ENCODE measurements around the gene NKG7.
"Not testable (repeated sequence)": the region's sequence is repeated elsewhere in the genome, so short reads cannot be mapped to it uniquely, and the experiment has no call there.

Gene NKG7, protein sequence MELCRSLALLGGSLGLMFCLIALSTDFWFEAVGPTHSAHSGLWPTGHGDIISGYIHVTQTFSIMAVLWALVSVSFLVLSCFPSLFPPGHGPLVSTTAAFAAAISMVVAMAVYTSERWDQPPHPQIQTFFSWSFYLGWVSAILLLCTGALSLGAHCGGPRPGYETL

DNA sequence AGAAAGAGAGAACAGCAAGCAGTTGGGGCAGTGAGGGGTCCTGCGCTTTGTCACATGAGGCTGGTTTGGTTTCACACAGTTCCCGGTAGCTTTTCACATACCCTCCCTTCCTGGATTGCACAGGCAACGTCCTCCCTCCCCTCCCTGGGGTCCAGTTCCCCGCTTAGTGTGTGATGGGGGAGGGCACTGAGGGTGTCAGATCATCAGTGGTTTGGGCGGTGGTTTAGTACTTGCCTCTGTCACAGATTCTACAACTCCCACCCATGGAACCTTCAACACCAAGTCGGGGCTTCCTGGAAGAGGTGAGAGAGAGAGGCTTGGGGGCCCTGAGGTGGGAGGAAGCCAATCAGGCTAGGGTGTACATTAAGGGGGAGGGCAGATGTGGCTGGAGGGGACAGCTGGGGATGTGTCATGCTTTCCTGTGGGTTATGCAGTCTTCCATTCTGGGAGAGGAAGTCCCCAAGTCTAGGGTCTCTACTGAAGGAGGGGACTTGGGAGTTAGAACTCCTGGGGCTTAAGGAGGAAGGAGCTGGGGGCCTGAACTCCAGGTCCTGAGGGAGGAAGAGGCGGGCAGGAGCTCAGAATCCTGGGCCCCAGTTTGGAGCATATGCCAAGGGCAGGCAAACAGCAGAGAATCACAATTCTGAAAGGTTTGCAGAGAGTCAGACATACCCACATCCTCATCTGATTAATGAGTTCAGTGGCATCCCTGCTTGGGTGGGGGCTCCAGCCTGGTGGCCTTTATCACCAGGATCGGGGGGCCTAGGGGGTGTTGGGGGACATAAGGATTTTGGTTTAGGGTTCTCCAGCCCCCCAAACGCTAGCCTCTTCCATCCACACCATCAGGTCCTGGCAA is at the start of gene NKG7:
Gene NKG7 (minus strand): TSS at position 6 of the 856 bp plus-strand sequence. CDS start 119 bp downstream, outside the sequence.
- FAIRE-seq (no peak), DNase-seq (ENCODE audit: insufficient read length, low spot score) (no peak)
- TF ChIP-seq POLR2A (IDR thresholded peaks at IDR 0.05; ENCODE audit: low read depth, low read length) = no peak

DNA sequence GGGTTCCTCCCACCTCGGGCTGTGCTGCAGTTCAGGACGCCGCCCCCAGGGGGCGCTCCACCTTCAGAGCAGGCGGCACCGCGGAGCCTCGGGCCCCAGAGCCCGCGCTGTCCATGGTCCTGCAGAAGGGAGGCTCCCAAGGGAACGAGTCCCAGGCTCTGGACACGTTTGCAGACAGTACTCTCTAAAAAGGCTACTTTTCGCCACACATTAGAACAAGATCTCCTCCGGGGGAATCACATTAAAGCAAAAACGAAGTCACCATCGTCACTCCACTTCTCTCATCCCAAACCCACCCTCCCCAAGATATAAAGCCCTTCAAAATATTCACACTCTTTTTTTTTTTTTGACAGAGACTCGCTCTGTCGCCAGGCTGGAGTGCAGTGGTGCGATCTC is 49.6 kb upstream of the NKG7 start:
- DNase-seq (ENCODE audit: insufficient read length, low spot score) (peak; percentile 57), FAIRE-seq (no peak)
- TF ChIP-seq POLR2A (IDR thresholded peaks at IDR 0.05; ENCODE audit: low read depth, low read length) = no peak

DNA sequence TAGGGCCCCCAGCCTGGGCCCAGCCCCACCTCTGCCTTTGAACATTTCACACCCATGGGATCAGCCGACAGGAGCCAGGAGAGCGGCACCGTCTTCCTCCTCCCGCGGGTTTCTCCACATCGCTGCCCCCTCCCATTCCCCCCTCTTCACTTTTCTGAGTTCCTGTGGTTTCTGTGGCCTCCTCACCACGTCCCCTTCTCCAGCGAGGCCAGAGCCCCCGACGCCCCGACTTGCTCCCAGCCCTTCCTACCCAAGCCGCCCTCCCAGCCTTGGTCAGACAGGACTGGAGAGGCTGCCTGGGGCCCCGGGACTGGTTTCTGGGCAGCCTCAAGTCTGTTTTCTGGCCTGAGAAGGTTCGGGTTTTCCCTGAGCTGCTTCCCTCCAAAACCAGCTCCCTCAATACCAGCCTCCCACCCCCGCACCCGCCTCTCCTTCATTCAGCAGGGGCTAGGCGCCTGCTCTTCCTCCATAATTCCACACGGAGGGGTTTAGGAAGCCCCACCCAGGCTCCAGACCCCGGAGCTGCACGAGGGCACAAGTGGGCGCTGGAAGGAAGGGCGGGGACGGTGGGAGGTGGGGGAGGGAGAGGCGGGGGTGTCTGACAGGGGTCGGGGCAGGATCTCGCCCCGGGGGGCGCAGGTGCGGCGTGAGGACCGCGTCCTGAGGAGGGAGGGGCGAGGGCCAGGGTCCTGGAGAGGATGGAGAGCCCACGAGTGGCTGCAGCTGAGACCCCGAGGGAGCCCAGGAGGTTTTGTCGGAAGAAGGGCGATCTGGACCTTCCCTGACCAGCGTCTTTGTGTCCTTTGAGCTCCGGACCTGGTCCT is 49.0 kb upstream of the NKG7 start:
- no peak for TF ChIP-seq POLR2A (IDR thresholded peaks at IDR 0.05; ENCODE audit: low read depth, low read length)
- FAIRE-seq (no peak), DNase-seq (ENCODE audit: insufficient read length, low spot score) (no peak)

DNA sequence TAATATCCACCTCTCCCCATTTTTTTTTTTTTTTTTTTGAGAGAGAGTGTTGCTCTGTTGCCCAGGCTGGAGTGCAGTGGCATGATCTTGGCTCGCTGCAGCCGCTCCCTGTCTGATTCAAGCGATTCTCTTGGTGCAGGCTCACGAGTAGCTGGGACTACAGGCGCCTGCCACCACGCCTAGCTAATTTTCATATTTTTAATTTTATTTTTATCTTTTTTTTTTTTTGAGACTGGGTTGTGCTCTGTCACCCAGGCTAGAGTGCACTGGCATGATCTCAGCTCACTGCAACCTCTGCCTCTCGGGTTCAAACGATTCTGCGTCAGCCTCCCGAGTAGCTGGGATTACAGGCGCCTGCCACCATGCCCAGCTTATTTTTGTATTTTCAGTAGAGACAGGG is 48.1 kb upstream of the NKG7 start:
- FAIRE-seq; DNase-seq (ENCODE audit: insufficient read length, low spot score): not testable (repeated sequence)

DNA sequence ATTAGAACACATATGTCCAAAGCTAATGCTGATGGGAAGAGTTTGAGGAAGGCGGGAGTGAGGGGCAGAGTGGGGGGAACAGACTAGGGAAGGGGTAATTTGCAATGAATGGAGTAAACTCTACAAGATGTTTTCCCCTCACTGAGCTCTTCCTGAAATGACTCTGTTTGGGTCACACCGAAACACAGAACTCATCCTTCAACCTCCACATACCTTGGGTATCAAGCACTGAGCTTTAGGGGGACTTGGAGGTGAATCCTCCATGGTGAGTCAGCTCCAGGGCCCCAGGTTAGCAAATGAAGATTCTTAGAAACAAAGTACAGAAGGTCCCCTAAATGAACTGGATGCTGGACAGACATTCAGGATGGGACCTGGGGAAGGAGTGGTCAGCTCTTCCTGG is 46.3 kb upstream of the NKG7 start:
- no peak for TF ChIP-seq POLR2A (IDR thresholded peaks at IDR 0.05; ENCODE audit: low read depth, low read length)
- no peak for DNase-seq (ENCODE audit: insufficient read length, low spot score)
- FAIRE-seq = no peak

DNA sequence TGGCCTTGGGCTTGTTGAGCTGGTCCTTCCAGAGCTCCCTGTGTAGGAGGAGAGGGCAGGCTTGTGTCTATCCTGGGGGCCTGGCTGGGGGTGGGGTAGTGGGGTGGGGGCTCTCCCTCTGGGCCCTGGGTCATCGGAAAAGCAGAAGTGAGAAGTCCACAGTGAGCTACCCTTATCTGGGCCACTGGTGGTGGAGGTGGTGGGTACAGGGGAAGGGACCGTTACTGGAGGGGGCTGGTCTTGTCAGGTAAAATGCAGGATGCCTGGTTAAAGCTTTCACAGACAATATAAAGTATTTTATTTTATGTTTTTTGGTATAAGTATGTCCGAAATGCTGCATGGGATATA is 45.3 kb upstream of the NKG7 start:
- DNase-seq (ENCODE audit: insufficient read length, low spot score) (no peak), FAIRE-seq (no peak)
- TF ChIP-seq POLR2A (IDR thresholded peaks at IDR 0.05; ENCODE audit: low read depth, low read length) = no peak

DNA sequence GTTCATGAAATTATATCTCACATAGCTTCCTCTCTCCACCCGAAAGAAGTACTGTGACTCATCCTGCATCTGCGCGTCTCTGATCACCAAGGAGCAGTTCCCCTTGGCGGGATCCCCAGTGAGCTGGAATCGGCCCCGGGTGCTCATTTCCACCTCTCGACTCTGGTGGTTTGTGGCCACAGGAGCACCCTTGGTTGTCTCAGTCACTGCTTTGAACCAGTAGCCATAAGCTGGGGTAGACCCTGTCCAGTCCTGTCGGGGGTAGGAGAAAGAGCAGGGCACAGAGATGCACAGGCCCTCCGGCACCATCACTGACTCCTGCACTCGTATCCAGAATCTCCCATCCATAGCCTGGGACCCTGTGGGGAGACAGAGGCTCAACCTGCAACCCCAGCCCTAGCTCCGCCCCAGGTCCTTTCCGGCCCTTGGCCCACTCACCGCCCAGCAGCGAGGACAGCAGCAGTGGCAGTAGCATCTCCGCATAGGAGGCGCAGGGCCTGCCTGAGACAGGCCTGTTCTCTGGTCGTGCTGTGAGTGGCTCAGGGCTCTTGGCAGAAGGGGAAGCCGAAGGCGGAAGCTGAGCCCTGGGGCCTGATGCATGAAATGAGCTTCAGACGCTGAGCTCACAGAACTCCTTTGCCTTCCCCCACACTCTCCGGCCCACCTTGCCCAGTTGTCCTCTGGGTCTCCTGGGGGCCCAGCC is 44.8 kb upstream of the NKG7 start, which contains the start of gene SIGLEC10:
Gene SIGLEC10 (minus strand): TSS at position 536 of the 703 bp plus-strand sequence. CDS start 61 bp downstream, at position 475.
- DNase-seq (ENCODE audit: insufficient read length, low spot score) (peak; percentile 22), FAIRE-seq (no peak)
- no peak for TF ChIP-seq POLR2A (IDR thresholded peaks at IDR 0.05; ENCODE audit: low read depth, low read length)

DNA sequence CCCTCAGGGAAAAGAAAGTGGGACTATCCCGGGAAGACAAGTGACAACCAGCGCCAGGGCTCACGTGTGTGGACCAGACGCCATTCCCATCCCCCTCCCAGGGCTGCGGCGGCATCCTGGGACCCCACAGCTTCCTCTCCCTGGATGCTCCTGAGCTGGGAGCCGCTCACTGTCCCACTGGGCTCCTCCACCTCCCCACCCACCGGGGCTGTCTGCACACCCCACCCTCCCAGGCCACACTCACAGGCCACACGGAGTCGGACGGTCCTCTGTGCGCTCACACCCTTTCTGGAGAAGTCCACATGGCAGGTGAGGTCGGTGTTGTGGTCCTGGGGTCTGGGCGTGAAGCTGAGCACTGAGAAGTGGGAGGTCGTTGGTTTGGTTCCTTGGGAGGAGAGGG is 44.0 kb upstream of the NKG7 start:
- DNase-seq (ENCODE audit: insufficient read length, low spot score); FAIRE-seq: not testable (repeated sequence)

DNA sequence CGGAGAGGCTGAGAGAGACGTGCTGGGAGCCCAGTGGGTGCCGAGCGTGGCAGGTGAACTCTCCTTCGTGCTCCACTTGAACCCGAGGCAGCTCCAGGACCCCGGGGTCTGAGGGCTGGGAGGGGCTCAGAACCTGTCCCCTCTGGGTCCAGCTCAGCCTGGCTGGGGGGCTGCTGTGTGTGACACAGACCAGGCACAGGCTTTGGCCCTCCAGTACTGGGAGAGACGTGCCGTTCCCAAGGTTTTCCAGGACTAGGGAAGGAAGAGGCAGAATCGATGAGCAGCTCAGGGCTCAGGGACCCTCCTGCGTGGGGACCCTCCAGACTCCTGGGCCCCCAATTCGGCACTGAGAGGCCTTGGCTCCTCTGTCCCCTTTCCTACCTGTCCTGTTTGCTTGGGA is 42.7 kb upstream of the NKG7 start:
- no peak for TF ChIP-seq POLR2A (IDR thresholded peaks at IDR 0.05; ENCODE audit: low read depth, low read length)
- no peak for FAIRE-seq
- no peak for DNase-seq (ENCODE audit: insufficient read length, low spot score)

DNA sequence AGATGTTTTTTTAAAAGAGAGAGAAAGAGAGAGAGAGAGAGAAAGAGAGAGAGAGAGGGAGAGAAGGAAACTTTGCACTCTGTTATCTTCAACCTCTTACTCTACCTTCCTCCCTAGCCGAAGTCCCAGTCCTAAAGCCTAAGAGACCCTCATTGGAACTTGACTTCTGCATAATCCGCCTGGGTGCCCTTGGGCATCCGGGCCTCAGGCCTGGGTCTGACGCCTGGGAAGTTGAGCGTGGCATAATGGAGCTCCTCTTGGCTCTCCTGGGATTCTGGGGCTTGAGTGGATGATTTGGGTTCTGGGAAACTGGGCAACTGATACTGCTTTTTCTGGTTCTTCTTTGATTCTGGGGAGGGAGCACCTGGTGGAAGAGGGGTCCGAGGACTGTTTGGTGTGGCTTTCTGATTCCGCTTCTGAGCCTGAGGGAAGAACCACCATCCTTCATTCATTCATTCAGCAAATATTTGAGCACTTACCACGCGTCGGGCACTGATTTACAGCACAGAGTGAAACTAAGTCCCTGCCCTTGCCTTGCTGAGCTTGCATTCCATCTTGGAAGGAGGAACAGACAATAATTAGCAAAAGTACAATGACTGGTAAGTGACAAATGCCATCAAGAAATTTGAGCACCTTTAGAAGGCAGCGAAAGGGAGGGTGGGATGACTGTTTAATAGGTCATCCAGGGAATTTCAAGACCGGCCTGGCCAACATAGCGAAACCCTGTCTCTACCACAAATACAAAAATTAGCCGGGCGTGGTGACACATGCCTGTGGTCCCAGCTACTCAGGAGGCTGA is 38.7 kb upstream of the NKG7 start:
- FAIRE-seq = no peak
- no peak for DNase-seq (ENCODE audit: insufficient read length, low spot score)
- no peak for TF ChIP-seq POLR2A (IDR thresholded peaks at IDR 0.05; ENCODE audit: low read depth, low read length)

DNA sequence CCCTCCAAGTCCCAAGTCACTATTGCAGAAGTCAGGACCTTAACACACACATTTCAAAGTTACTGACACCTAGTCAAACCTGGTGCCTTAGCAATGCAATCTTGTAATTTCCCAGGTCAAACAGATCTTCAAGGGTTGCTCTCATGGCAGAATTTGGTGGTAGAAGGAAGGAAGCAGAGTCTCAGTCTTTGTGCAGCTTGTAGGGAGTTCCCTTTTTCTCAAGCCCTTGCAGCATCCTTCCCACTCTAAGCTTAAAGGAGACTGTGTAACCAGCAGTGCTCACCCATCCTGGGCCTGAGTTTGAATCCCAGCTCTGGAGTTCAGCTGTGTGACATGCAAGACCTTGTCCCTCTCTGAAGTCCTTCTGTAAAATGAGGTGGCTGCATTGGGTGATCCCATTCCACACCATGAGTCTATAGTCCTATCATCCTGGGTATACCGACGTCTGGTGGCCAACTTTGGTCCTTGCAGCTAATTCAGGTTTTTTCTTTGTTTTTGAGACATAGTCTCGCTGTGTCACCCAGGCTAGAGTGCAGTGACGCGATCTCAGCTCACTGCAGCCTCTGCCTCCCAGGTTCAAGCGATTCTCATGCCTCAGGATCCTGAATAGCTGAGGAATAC is 35.2 kb upstream of the NKG7 start:
- DNase-seq (ENCODE audit: insufficient read length, low spot score) (peak; percentile 17), FAIRE-seq (no peak)
- no peak for TF ChIP-seq POLR2A (IDR thresholded peaks at IDR 0.05; ENCODE audit: low read depth, low read length)

DNA sequence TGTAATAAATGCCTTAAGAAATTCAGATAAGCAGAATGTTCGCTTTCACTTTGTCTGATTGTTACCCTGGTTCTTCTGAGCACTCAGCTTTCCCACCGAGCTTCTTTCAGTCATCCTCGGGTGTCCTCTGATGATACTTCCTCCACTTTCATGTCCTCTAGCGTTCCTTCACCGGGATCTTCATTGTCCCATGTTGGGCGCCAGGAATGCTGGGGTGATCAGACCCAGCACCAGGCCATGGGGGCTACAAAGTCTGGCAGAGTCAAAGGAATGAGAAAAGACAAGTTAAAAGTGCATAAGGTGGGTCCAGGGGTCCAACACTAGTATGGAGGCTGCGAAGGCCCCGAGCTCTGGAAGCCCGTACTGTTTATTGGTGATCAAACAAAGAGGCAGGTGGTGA is 29.7 kb upstream of the NKG7 start:
- FAIRE-seq (no peak), DNase-seq (ENCODE audit: insufficient read length, low spot score) (no peak)
- TF ChIP-seq POLR2A (IDR thresholded peaks at IDR 0.05; ENCODE audit: low read depth, low read length) = no peak

DNA sequence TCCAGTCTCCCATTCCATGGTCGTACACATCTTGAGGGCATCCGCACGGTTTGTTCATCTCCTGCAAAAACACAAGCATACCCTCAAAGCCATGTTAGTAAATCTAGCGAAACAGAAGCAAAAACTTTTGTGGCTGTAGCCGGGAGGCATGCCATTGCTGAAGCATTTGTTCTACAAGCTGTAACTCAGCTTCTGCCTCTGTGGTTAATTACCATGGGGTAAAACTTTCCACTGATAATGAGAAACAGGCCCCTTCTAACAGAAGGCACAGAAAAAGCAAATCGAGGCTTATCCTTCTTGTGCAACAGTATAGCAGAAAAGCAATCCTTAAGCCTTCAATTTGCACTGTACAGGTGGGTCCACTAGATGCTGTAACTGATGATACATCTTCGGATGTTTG is 27.5 kb upstream of the NKG7 start:
- FAIRE-seq; DNase-seq (ENCODE audit: insufficient read length, low spot score): not testable (repeated sequence)
